Breast epithelium (tissue), 4 donors: ENCODE data around the gene FNDC3B. TPM values are rescaled to one million over a fixed set of nuclear protein-coding genes. Genes with fewer than 3 reads are reported as not detected.

Experiments used
- DNase-seq, 2 donors: peaks; one replicate each; pipeline ENCODE4 v3.0.0-alpha.2; 2019; ENCODE audit warnings: low spot score in 2 of 2
- H3K27ac ChIP-seq, 2 donors: fragments of 200-600 bp; sonication (generic) in 1 of 2; one replicate each; pipeline ENCODE4 v1.5.1; 2016 to 2019; ENCODE audit warnings: mild to moderate bottlenecking in 1 of 2
- H3K27me3 ChIP-seq, 2 donors: fragments of 200-600 bp; sonication (generic) in 1 of 2; one replicate each; pipeline versions ENCODE4 v1.5.1 to v1.6.0; 2017 to 2019; ENCODE audit warnings: control low read depth in 1 of 2, mild to moderate bottlenecking in 1 of 2
- H3K36me3 ChIP-seq: fragments of 200-600 bp; one replicate; pipeline ENCODE4 v1.5.1; 2019
- H3K4me1 ChIP-seq, 2 donors: fragments of 200-600 bp; sonication (generic); one replicate each; pipeline ENCODE4 v1.5.1; 2016 to 2019; ENCODE audit warnings: control low read depth in 1 of 2
- H3K4me3 ChIP-seq, 3 donors: fragments of 200-600 bp; sonication (generic); 1 replicate in 2 of 3; 2 replicates in 1 of 3; pipeline ENCODE4 v1.5.1; 2016 to 2019; ENCODE audit warnings: mild to moderate bottlenecking in 3 of 3, moderate library complexity in 2 of 3
- H3K9me3 ChIP-seq, 2 donors: fragments of 200-600 bp; sonication (generic) in 1 of 2; one replicate each; pipeline ENCODE4 v1.5.1; 2016 to 2019; ENCODE audit warnings: control low read depth in 1 of 2
- CTCF ChIP-seq, 3 donors: fragments of 450-650 bp; IDR thresholded peaks; one replicate each; pipeline ENCODE4 v1.5.1; 2016 to 2017; ENCODE audit warnings: antibody characterized with exemption in 3 of 3, mild to moderate bottlenecking in 3 of 3, moderate library complexity in 3 of 3
- POLR2A ChIP-seq: fragments of 450-650 bp; IDR thresholded peaks from one replicate; pipeline ENCODE4 v1.6.1; 2016; ENCODE audit warnings: antibody characterized with exemption, mild to moderate bottlenecking, moderate library complexity
- POLR2AphosphoS5 ChIP-seq, 3 donors: sonication (generic); formaldehyde crosslinking; IDR thresholded peaks; one replicate each; pipeline ENCODE4 v1.6.1; 2017; ENCODE audit warnings: antibody characterized with exemption in 3 of 3
- intact Hi-C: fragments of 100-400 bp; cut with DNase I; formaldehyde crosslinking; loops from one replicate; pipeline ENCODE4 v1.15.1; 2023; ENCODE audit warnings: low total_unique reads
- total RNA-seq, 3 donors: library from RNA; depleted of rRNA; stranded (reverse); fragments of >200 nt; gene quantifications; one replicate each; pipeline ENCODE4 v1.1.0, GENCODE V29; 2016

Gene FNDC3B
- total RNA-seq, 3 donors from 2014 or later = 131 to 172 (median 149) TPM

- TF ChIP-seq POLR2AphosphoS5 (IDR thresholded peaks at IDR 0.05) = no peak
- TF ChIP-seq CTCF (IDR thresholded peaks at IDR 0.05) = no peak
- H3K36me3 ChIP-seq = no peaks in the 10 kb centered on the region
- no peak for DNase-seq
- H3K9me3 ChIP-seq = no peaks in the 10 kb centered on the region
- no peak overlapping the region for H3K27ac ChIP-seq
- no peaks in the 10 kb centered on the region for H3K4me1 ChIP-seq
- intact Hi-C loops = no loop called here
- H3K27me3 ChIP-seq = no peaks in the 10 kb centered on the region
- no peak overlapping the region for H3K4me3 ChIP-seq
Measured at GRCh38 chr3:172036541-172037215, 2.7 kb upstream of the FNDC3B start.

GRCh38 chr3:172038798-172039435, 461 bp upstream of the FNDC3B start:
- intact Hi-C loops = no loop called here
- no peak for TF ChIP-seq CTCF (IDR thresholded peaks at IDR 0.05)
- no peak for TF ChIP-seq POLR2A
- TF ChIP-seq POLR2AphosphoS5 (IDR thresholded peaks at IDR 0.05) = no peak
- no peak for DNase-seq
- Histone ChIP-seq H3K9me3 (no peaks in the 10 kb centered on the region), H3K36me3 (no peaks in the 10 kb centered on the region), H3K4me1 (no peaks in the 10 kb centered on the region), H3K27ac (peak overlapping the region; percentile 96 to 100), H3K4me3 (peak overlapping the region; percentile 84 to 99 (median 98)), H3K27me3 (no peaks in the 10 kb centered on the region)

- Histone ChIP-seq H3K9me3 (no peaks in the 10 kb centered on the region), H3K27me3 (no peaks in the 10 kb centered on the region), H3K4me3 (peak overlapping the region; percentile 84 to 99 (median 98)), H3K27ac (peak overlapping the region; percentile 96 to 100), H3K36me3 (no peaks in the 10 kb centered on the region), H3K4me1 (no peaks in the 10 kb centered on the region)
- peak in 1 of 3 donors; percentile 44 for TF ChIP-seq POLR2AphosphoS5 (IDR thresholded peaks at IDR 0.05)
- TF ChIP-seq CTCF (IDR thresholded peaks at IDR 0.05) = peak in 1 of 3 donors; percentile 19
- no peak for TF ChIP-seq POLR2A
- DNase-seq = peak; percentile 66 to 74
- intact Hi-C loops = loop anchor here (10.0 kb wide), 1 partner anchor 114 kb away; no protein-coding TSS in a partner anchor
Measured at GRCh38 chr3:172040078-172040980, 951 bp downstream of the FNDC3B start.

- peak in 1 of 2 donors; percentile 39 for DNase-seq
- H3K4me3 ChIP-seq = peak overlapping the region; percentile 84 to 99 (median 98)
- no peaks in the 10 kb centered on the region for H3K9me3 ChIP-seq
- no peaks in the 10 kb centered on the region for H3K36me3 ChIP-seq
- peak overlapping the region; percentile 96 to 100 for H3K27ac ChIP-seq
- H3K27me3 ChIP-seq = no peaks in the 10 kb centered on the region
- peak in 1 of 3 donors; percentile 16 for TF ChIP-seq POLR2AphosphoS5 (IDR thresholded peaks at IDR 0.05)
- TF ChIP-seq POLR2A = no peak
- no peak for TF ChIP-seq CTCF (IDR thresholded peaks at IDR 0.05)
- no peaks in the 10 kb centered on the region for H3K4me1 ChIP-seq
- intact Hi-C loops = loop anchor here (10.0 kb wide), 1 partner anchor 114 kb away; no protein-coding TSS in a partner anchor
Measured at GRCh38 chr3:172040981-172041963, 1.9 kb downstream of the FNDC3B start.
